Iris pigment epithelial cell (primary cell): ENCODE measurements around the gene COMP.

Source experiments
- DNase-seq: peaks from one replicate; pipeline ENCODE4 v3.0.0-alpha.2; 2011; ENCODE audit warnings: low read depth

COMP gene

GRCh38 chr19:18782559-18783225 is 8.4 kb downstream of the COMP start:
- DNase-seq, result no peak

- DNase-seq, result no peak
These were observed 9.1 kb downstream of the COMP start for GRCh38 chr19:18781885-18782527.

GRCh38 chr19:18781047-18781600 is 10.0 kb downstream of the COMP start:
- no peak for DNase-seq

- no peak for DNase-seq
These were observed 10.5 kb downstream of the COMP start for GRCh38 chr19:18780631-18781030.

GRCh38 chr19:18780081-18780480 is 11.0 kb downstream of the COMP start:
- DNase-seq, result no peak

GRCh38 chr19:18778826-18779495 is 12.1 kb downstream of the COMP start:
- DNase-seq, result no peak

GRCh38 chr19:18778076-18778389 is 13.1 kb downstream of the COMP start:
- DNase-seq, result no peak

GRCh38 chr19:18777301-18778075 is 13.6 kb downstream of the COMP start:
- no peak for DNase-seq

- DNase-seq, result no peak
These were observed 14.4 kb downstream of the COMP start for GRCh38 chr19:18776736-18777135.

- DNase-seq, result peak; percentile 63
These were observed 14.9 kb downstream of the COMP start for GRCh38 chr19:18776288-18776594.

GRCh38 chr19:18775586-18776287 is 15.4 kb downstream of the COMP start:
- DNase-seq, result peak; percentile 60

GRCh38 chr19:18774782-18775444 is 16.2 kb downstream of the COMP start:
- no peak for DNase-seq

GRCh38 chr19:18774107-18774506 is 17.0 kb downstream of the COMP start:
- DNase-seq, result no peak

- DNase-seq, result no peak
These were observed 17.4 kb downstream of the COMP start for GRCh38 chr19:18773682-18774081.

- DNase-seq, result no peak
These were observed 18.2 kb downstream of the COMP start for GRCh38 chr19:18772620-18773587.

GRCh38 chr19:18771328-18772242 is 19.5 kb downstream of the COMP start:
- no peak for DNase-seq

- DNase-seq, result no peak
These were observed 20.3 kb downstream of the COMP start for GRCh38 chr19:18770663-18771327.

GRCh38 chr19:18769989-18770528 is 21.0 kb downstream of the COMP start:
- no peak for DNase-seq
